ENCODE measurements around the gene DAPK2.

The DAPK2 gene

DNA sequence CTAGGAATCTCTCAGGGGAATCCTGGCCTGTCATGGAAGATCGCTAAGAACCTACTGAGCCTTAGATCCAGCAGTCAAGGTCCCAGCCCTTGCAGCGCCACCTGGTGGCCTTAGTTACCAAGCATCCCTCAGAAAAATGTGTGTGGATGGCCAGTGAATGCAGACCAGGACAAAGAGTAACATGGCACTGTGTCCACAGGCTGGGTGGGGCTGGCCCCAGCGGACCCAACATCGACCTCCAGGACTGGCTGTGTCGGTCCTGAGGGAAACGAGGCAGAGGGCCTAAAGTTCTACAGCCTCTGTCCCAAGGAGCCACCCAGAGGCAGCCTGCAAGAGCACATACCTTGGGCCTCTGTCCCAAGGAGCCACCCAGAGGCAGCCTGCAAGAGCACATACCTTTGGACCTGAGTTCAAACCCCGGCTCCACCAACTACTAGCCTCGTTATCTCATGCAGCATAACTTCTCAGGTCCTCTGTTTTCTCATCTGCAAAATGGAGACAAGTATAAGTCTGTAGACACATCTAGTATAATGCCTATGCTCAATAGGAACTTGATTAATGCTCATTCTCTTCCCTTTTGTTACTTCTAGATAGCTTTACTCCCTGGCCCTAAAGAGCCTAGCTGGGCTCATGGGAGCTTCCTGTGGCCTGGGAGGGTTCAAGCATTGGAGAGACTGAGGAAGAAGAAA, 155.1 kb downstream of the DAPK2 start:
- Histone ChIP-seq H3K9me3 (ENCODE audit: control insufficient read depth in 2 of 2, low read length in 2 of 2) (no peaks in the 10 kb centered on the region), H3K9ac (ENCODE audit: low read depth in 1 of 2, low read length in 2 of 2) (no peak overlapping the region), H3K4me3 (ENCODE audit: low read length in 2 of 2) (no peak overlapping the region), H3K4me1 (ENCODE audit: control insufficient read depth in 2 of 2, insufficient read depth in 2 of 2, low read length in 2 of 2) (peaks cover 7 to 8% of the 10 kb centered on the region in 2 donors), H3K27me3 (ENCODE audit: control insufficient read depth in 2 of 2, insufficient read depth in 2 of 2, low read length in 2 of 2) (no peaks in the 10 kb centered on the region), H3K36me3 (ENCODE audit: control insufficient read depth in 2 of 2, insufficient read depth in 2 of 2, low read length in 2 of 2) (no peaks in the 10 kb centered on the region), H3K27ac (ENCODE audit: low read depth in 2 of 2, low read length in 2 of 2) (no peak overlapping the region)

DNA sequence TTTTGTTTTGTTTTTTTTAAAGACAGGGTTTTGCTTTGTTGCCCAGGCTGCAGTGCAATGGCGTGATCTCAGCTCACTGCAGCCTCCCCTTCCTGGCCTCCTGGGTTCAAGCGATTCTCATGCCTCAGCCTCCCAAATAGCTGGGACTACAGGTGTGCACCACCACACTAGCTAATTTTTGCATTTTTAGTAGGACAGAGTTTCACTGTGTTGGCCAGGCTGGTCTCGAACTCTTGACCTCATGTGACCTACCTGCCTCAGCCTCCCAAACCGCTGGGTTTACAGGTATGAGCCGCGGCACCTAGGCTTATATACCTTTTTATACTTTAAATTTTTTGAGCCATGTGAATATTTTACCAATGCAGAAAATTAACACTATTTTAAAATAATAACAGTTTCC, 155.7 kb downstream of the DAPK2 start:
- no peak overlapping the region for H3K27ac ChIP-seq (ENCODE audit: low read depth in 2 of 2, low read length in 2 of 2)
- no peaks in the 10 kb centered on the region for H3K36me3 ChIP-seq (ENCODE audit: control insufficient read depth in 2 of 2, insufficient read depth in 2 of 2, low read length in 2 of 2)
- no peak overlapping the region for H3K4me3 ChIP-seq (ENCODE audit: low read length in 2 of 2)
- H3K27me3 ChIP-seq (ENCODE audit: control insufficient read depth in 2 of 2, insufficient read depth in 2 of 2, low read length in 2 of 2) = no peaks in the 10 kb centered on the region
- H3K9ac ChIP-seq (ENCODE audit: low read depth in 1 of 2, low read length in 2 of 2) = no peak overlapping the region
- H3K9me3 ChIP-seq (ENCODE audit: control insufficient read depth in 2 of 2, low read length in 2 of 2) = no peaks in the 10 kb centered on the region
- H3K4me1 ChIP-seq (ENCODE audit: control insufficient read depth in 2 of 2, insufficient read depth in 2 of 2, low read length in 2 of 2) = peaks cover 5 to 8% of the 10 kb centered on the region in 2 donors

DNA sequence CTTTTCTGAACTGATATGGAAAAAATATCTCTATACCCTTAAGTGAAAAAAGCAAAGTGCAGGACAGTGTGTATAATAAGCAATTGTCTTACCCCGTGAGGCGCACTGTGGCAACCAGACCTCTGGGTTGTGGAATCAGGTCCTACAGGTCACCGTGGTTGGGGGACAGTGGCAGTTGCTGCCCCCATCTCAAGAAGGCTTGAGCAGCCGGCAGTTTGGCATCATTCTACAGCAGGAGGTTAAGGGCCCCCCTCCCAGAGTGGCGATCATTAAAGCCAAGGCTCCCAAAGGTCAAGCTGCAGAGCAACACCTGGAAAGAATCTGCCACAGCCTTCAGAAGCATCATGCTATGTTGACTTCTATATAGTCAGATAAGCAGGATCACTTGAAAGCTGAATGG, 156.5 kb downstream of the DAPK2 start:
- no peaks in the 10 kb centered on the region for H3K36me3 ChIP-seq (ENCODE audit: control insufficient read depth in 2 of 2, insufficient read depth in 2 of 2, low read length in 2 of 2)
- peaks cover 5 to 8% of the 10 kb centered on the region in 2 donors for H3K4me1 ChIP-seq (ENCODE audit: control insufficient read depth in 2 of 2, insufficient read depth in 2 of 2, low read length in 2 of 2)
- H3K9ac ChIP-seq (ENCODE audit: low read depth in 1 of 2, low read length in 2 of 2) = no peak overlapping the region
- H3K9me3 ChIP-seq (ENCODE audit: control insufficient read depth in 2 of 2, low read length in 2 of 2) = no peaks in the 10 kb centered on the region
- no peaks in the 10 kb centered on the region for H3K27me3 ChIP-seq (ENCODE audit: control insufficient read depth in 2 of 2, insufficient read depth in 2 of 2, low read length in 2 of 2)
- H3K4me3 ChIP-seq (ENCODE audit: low read length in 2 of 2) = no peak overlapping the region
- no peak overlapping the region for H3K27ac ChIP-seq (ENCODE audit: low read depth in 2 of 2, low read length in 2 of 2)

DNA sequence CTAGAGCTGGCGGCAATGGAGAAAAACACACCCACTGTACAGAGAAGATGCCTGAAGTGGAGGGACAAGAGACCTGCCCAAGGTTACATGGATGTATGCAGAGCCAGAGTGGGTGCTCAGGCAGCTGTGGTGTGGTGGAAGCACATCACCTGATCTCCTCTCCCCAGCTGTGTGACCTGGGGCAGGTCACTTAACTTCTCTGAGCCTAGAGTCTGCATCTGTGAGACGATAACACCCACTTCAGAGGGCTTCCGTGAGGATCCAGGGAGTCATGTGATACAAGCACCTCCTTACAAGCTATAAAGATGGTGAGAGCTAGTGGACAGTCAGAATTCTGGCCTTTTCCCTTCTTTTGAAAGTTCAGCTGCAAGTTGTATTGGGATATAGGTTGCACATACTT, 157.5 kb downstream of the DAPK2 start:
- Histone ChIP-seq H3K27ac (ENCODE audit: low read depth in 2 of 2, low read length in 2 of 2) (no peak overlapping the region), H3K9me3 (ENCODE audit: control insufficient read depth in 2 of 2, low read length in 2 of 2) (no peaks in the 10 kb centered on the region), H3K27me3 (ENCODE audit: control insufficient read depth in 2 of 2, insufficient read depth in 2 of 2, low read length in 2 of 2) (no peaks in the 10 kb centered on the region), H3K4me3 (ENCODE audit: low read length in 2 of 2) (no peak overlapping the region), H3K4me1 (ENCODE audit: control insufficient read depth in 2 of 2, insufficient read depth in 2 of 2, low read length in 2 of 2) (peaks cover 3 to 5% of the 10 kb centered on the region in 2 donors), H3K36me3 (ENCODE audit: control insufficient read depth in 2 of 2, insufficient read depth in 2 of 2, low read length in 2 of 2) (no peaks in the 10 kb centered on the region), H3K9ac (ENCODE audit: low read depth in 1 of 2, low read length in 2 of 2) (no peak overlapping the region)

DNA sequence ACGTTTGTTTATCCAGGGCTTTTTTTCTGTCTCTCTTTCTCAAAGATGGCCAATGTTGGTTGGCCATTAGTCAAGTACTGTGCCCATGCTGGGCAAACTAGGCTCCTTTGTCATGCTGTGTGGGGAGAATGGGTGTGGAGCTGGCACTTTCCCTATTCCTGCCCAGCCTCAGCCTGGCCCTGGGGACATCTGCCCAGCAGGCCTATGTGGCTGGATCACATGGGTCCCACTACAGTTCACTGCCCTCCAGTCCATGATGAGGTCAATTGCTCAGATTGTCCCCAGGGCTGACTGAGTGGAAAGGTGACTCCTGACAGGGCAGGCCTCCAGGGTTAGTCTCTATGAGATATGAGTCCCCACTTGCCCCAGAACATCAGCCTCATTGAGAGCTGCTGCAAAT, 158.1 kb downstream of the DAPK2 start:
- Histone ChIP-seq H3K27ac (ENCODE audit: low read depth in 2 of 2, low read length in 2 of 2) (no peak overlapping the region), H3K4me3 (ENCODE audit: low read length in 2 of 2) (no peak overlapping the region), H3K27me3 (ENCODE audit: control insufficient read depth in 2 of 2, insufficient read depth in 2 of 2, low read length in 2 of 2) (no peaks in the 10 kb centered on the region), H3K9ac (ENCODE audit: low read depth in 1 of 2, low read length in 2 of 2) (no peak overlapping the region), H3K9me3 (ENCODE audit: control insufficient read depth in 2 of 2, low read length in 2 of 2) (no peaks in the 10 kb centered on the region), H3K4me1 (ENCODE audit: control insufficient read depth in 2 of 2, insufficient read depth in 2 of 2, low read length in 2 of 2) (peaks cover 0 to 4% of the 10 kb centered on the region in 2 donors), H3K36me3 (ENCODE audit: control insufficient read depth in 2 of 2, insufficient read depth in 2 of 2, low read length in 2 of 2) (no peaks in the 10 kb centered on the region)

DNA sequence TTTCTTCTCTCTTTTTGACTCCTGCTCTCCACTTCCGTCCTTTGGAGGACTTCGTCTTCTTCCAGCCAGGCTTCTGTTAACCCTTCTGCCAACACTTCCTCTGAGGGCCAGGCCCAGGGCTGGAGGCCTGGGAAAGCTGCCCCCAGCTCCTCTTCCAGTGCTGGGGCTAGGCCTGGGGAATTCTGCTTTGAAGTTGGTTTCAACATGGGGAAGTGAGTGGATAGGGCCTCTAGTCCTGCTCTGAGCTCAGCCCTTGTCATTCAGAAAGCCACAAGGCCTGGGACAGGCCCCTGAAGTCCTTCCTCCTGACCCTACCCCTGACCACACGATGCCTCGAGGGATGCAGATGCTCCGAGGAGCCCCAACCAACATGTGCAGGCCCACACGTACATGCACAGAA, 158.7 kb downstream of the DAPK2 start:
- no peaks in the 10 kb centered on the region for H3K4me1 ChIP-seq (ENCODE audit: control insufficient read depth in 2 of 2, insufficient read depth in 2 of 2, low read length in 2 of 2)
- H3K27ac ChIP-seq (ENCODE audit: low read depth in 2 of 2, low read length in 2 of 2) = no peak overlapping the region

DNA sequence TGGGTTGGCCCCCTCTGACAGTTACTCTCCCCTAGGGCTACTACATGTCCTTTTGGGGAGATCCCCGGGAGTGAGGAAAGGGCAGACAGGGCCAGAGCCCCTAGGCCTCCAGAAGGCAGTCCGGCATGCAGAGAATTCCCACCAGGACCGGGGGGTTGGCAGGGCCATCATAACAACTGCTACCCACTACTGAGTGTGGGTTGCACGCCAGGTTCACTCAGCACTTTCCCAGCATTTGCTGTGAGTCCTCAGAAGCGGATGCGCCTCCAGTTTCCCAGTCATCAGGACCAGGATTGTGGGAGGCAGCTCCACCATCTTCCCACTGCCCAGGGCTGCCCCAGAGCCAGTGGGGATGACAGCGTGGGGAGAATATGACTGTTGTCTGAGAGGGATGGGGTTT, 161.3 kb downstream of the DAPK2 start:
- H3K9ac ChIP-seq (ENCODE audit: low read depth in 1 of 2, low read length in 2 of 2) = no peak overlapping the region
- H3K4me3 ChIP-seq (ENCODE audit: low read length in 2 of 2) = no peak overlapping the region
- H3K36me3 ChIP-seq (ENCODE audit: control insufficient read depth in 2 of 2, insufficient read depth in 2 of 2, low read length in 2 of 2) = no peaks in the 10 kb centered on the region
- H3K4me1 ChIP-seq (ENCODE audit: control insufficient read depth in 2 of 2, insufficient read depth in 2 of 2, low read length in 2 of 2) = no peaks in the 10 kb centered on the region
- no peaks in the 10 kb centered on the region for H3K9me3 ChIP-seq (ENCODE audit: control insufficient read depth in 2 of 2, low read length in 2 of 2)
- H3K27me3 ChIP-seq (ENCODE audit: control insufficient read depth in 2 of 2, insufficient read depth in 2 of 2, low read length in 2 of 2) = no peaks in the 10 kb centered on the region
- H3K27ac ChIP-seq (ENCODE audit: low read depth in 2 of 2, low read length in 2 of 2) = no peak overlapping the region

More for the DNA sequence above, 158.7 kb downstream of the DAPK2 start:
- no peaks in the 10 kb centered on the region for H3K9me3 ChIP-seq (ENCODE audit: control insufficient read depth in 2 of 2, low read length in 2 of 2)
- no peaks in the 10 kb centered on the region for H3K36me3 ChIP-seq (ENCODE audit: control insufficient read depth in 2 of 2, insufficient read depth in 2 of 2, low read length in 2 of 2)
- no peaks in the 10 kb centered on the region for H3K27me3 ChIP-seq (ENCODE audit: control insufficient read depth in 2 of 2, insufficient read depth in 2 of 2, low read length in 2 of 2)
- no peak overlapping the region for H3K4me3 ChIP-seq (ENCODE audit: low read length in 2 of 2)
- H3K9ac ChIP-seq (ENCODE audit: low read depth in 1 of 2, low read length in 2 of 2) = no peak overlapping the region

DNA sequence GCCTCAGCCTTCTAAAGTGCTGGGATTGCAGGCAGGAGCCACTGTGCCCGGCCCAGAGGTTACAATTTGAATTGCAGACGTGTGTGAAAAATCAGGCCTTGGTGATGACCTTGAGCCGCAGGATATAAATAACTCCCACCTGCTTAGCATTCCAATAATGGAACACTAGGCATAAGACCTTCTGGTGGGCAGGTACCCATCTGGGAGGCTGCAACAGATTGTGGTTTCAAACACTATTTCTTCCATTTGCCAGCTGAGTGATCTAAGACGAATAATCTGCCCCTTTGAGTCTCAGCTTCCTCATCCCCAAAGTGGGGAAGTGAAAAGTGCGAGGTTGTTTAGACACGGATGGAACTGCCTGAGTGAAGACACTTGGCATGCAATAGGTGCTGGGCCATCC, 164.9 kb downstream of the DAPK2 start:
- no peaks in the 10 kb centered on the region for H3K36me3 ChIP-seq (ENCODE audit: control insufficient read depth in 2 of 2, insufficient read depth in 2 of 2, low read length in 2 of 2)
- H3K27ac ChIP-seq (ENCODE audit: low read depth in 2 of 2, low read length in 2 of 2) = no peak overlapping the region
- no peaks in the 10 kb centered on the region for H3K9me3 ChIP-seq (ENCODE audit: control insufficient read depth in 2 of 2, low read length in 2 of 2)
- no peak overlapping the region for H3K9ac ChIP-seq (ENCODE audit: low read depth in 1 of 2, low read length in 2 of 2)
- no peak overlapping the region for H3K4me3 ChIP-seq (ENCODE audit: low read length in 2 of 2)
- H3K27me3 ChIP-seq (ENCODE audit: control insufficient read depth in 2 of 2, insufficient read depth in 2 of 2, low read length in 2 of 2) = no peaks in the 10 kb centered on the region
- no peaks in the 10 kb centered on the region for H3K4me1 ChIP-seq (ENCODE audit: control insufficient read depth in 2 of 2, insufficient read depth in 2 of 2, low read length in 2 of 2)

DNA sequence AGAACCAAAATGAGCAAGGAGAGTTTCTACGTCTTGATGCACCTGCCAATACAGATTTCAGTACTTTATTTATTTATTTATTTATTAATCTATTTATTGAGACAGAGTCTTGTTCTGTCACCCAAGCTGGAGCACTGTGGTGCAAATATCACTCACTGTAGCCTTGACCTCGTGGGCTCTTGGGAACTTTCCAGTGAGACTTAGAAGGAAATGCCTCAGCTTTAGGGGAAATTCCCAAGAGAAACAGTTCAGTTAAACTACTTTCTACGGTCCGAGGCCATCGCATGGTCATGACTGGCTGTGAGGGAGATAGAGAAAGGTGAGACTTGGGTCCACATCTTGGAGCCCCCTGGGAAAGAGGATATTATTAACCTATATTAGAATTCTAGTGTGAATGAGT, 165.5 kb downstream of the DAPK2 start:
- no peak overlapping the region for H3K4me3 ChIP-seq (ENCODE audit: low read length in 2 of 2)
- no peak overlapping the region for H3K9ac ChIP-seq (ENCODE audit: low read depth in 1 of 2, low read length in 2 of 2)
- H3K4me1 ChIP-seq (ENCODE audit: control insufficient read depth in 2 of 2, insufficient read depth in 2 of 2, low read length in 2 of 2) = no peaks in the 10 kb centered on the region
- no peak overlapping the region for H3K27ac ChIP-seq (ENCODE audit: low read depth in 2 of 2, low read length in 2 of 2)
- H3K36me3 ChIP-seq (ENCODE audit: control insufficient read depth in 2 of 2, insufficient read depth in 2 of 2, low read length in 2 of 2) = no peaks in the 10 kb centered on the region
- H3K9me3 ChIP-seq (ENCODE audit: control insufficient read depth in 2 of 2, low read length in 2 of 2) = no peaks in the 10 kb centered on the region
- no peaks in the 10 kb centered on the region for H3K27me3 ChIP-seq (ENCODE audit: control insufficient read depth in 2 of 2, insufficient read depth in 2 of 2, low read length in 2 of 2)

DNA sequence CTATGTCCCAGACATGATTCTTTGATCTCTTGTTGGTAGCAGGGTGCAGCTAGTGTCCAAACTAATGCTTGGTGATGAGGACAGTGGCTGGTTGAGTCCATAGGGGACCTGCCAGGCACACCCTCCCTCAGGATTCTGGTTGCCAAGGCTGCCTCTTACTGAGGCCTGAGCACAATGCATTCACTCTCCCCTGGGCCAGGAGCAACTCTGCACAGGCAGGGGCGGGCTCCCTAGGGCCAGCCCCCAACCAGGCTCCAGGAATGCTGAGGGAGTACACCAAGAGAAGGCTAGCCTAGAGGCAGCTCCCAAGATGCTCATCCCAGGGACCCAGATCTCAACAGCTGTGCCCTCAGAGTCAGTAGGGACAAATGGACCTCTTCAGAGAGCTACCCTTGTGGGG, 166.3 kb downstream of the DAPK2 start:
- Histone ChIP-seq H3K4me1 (ENCODE audit: control insufficient read depth in 2 of 2, insufficient read depth in 2 of 2, low read length in 2 of 2) (no peaks in the 10 kb centered on the region), H3K9me3 (ENCODE audit: control insufficient read depth in 2 of 2, low read length in 2 of 2) (no peaks in the 10 kb centered on the region), H3K27ac (ENCODE audit: low read depth in 2 of 2, low read length in 2 of 2) (no peak overlapping the region), H3K9ac (ENCODE audit: low read depth in 1 of 2, low read length in 2 of 2) (no peak overlapping the region), H3K27me3 (ENCODE audit: control insufficient read depth in 2 of 2, insufficient read depth in 2 of 2, low read length in 2 of 2) (no peaks in the 10 kb centered on the region), H3K4me3 (ENCODE audit: low read length in 2 of 2) (no peak overlapping the region), H3K36me3 (ENCODE audit: control insufficient read depth in 2 of 2, insufficient read depth in 2 of 2, low read length in 2 of 2) (no peaks in the 10 kb centered on the region)

DNA sequence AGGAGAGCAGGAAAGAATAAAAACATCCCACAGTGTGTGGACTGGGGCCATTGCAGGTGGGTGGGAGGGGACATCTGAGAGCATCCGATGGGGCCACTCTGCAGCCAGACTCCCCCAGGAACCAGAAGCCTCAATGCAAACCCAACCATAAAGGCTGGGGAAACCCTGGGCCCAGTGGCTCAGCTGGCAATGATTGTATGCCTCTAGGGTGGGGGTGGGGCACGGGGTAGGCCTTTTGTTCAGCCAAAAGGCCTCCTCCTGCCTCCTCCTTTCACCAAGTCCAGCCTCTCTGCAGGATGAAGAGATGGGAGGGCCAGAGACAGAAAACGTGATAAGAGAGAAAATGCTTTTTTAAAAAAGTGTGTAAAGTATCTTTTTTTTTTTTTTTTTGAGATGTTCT, 167.1 kb downstream of the DAPK2 start:
- H3K4me3 ChIP-seq (ENCODE audit: low read length in 2 of 2) = no peak overlapping the region
- no peaks in the 10 kb centered on the region for H3K4me1 ChIP-seq (ENCODE audit: control insufficient read depth in 2 of 2, insufficient read depth in 2 of 2, low read length in 2 of 2)
- no peak overlapping the region for H3K27ac ChIP-seq (ENCODE audit: low read depth in 2 of 2, low read length in 2 of 2)
- H3K9ac ChIP-seq (ENCODE audit: low read depth in 1 of 2, low read length in 2 of 2) = no peak overlapping the region
- no peaks in the 10 kb centered on the region for H3K36me3 ChIP-seq (ENCODE audit: control insufficient read depth in 2 of 2, insufficient read depth in 2 of 2, low read length in 2 of 2)
- H3K9me3 ChIP-seq (ENCODE audit: control insufficient read depth in 2 of 2, low read length in 2 of 2) = no peaks in the 10 kb centered on the region
- no peaks in the 10 kb centered on the region for H3K27me3 ChIP-seq (ENCODE audit: control insufficient read depth in 2 of 2, insufficient read depth in 2 of 2, low read length in 2 of 2)

All from mucosa of rectum (tissue), 2 donors.